Occipital lobe (tissue), 2 donors: ENCODE results near the gene CACNG7. TPM values are rescaled to one million over a fixed set of nuclear protein-coding genes. Genes with fewer than 3 reads are reported as not detected.
A peak's percentile ranks its signal among the peaks of the same experiment; 100 is the strongest.

Experiments
- DNase-seq: peaks from one replicate; lab custom pipeline; 2025; lab: John Stamatoyannopoulos, UW
- total RNA-seq: library from RNA; depleted of rRNA; stranded (reverse); fragments of >200 nt; gene quantifications from one replicate; pipeline ENCODE4 v1.2.3, GENCODE V29; 2014

CACNG7 gene
- total RNA-seq, 1 donor from 2014 or later = 10.9 TPM

DNA sequence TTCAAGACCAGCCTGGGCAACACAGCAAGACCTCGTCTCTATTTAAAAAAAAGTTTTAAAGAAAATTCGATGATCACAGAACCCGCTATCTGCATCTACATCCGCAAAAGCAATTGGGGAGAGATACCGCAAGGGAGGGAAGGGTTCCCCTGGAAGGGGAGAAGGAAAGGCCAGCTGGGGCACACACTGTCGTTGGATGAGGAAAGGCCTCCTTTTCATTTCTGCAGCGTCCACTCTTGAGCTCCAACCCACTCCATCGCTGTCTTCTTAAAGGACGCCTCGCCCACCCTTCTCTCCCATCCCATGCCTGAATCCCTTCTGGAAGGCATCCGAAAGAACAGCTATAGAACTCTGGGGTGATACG lies 30.3 kb upstream of the CACNG7 start:
- no peak for DNase-seq

DNA sequence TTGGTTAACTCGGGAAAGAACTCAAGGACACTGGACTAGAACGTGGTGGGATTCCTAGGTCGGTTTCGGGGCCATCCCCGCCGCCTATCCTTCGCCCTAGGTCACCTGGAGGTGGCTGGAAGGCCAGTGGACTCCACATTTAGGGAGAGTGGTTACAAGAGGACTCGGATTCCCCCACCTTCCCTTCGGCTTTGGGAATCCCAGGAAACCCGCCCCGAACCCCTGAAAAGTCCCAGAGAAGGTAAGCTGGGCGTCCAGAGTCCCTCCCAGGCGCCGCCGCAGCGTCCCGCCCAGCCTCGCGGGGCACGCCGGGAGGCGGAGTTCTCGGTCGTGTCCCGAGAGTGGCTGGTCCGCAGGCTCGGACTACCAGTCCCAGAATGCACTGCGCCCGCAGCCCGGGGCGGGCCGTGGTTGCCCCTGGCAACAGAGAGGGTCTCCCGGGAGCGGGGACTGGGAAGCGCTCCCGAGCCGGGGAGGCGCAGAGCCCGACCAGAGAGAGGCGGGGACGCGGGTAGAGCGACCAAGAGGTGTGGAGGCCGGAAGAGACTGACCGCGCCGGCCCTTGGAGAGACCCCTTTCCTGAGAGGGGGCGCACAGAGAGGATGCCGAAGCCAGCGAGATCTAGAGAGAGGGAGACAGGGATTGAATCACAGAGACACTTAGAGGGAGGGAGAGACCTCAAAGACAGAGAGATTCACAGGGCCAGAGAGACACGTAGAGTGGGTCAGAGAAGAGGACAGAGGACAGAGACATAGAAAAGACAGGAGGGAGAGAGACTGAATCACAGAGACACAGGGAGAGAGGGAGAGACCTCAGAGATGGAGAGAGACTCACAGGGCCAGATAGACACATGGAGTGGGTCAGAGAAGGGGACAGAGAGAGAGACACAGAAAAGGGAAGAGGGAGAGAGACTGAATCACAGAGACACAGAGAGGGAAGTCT lies 29.7 kb upstream of the CACNG7 start:
- DNase-seq = peak; percentile 92

DNA sequence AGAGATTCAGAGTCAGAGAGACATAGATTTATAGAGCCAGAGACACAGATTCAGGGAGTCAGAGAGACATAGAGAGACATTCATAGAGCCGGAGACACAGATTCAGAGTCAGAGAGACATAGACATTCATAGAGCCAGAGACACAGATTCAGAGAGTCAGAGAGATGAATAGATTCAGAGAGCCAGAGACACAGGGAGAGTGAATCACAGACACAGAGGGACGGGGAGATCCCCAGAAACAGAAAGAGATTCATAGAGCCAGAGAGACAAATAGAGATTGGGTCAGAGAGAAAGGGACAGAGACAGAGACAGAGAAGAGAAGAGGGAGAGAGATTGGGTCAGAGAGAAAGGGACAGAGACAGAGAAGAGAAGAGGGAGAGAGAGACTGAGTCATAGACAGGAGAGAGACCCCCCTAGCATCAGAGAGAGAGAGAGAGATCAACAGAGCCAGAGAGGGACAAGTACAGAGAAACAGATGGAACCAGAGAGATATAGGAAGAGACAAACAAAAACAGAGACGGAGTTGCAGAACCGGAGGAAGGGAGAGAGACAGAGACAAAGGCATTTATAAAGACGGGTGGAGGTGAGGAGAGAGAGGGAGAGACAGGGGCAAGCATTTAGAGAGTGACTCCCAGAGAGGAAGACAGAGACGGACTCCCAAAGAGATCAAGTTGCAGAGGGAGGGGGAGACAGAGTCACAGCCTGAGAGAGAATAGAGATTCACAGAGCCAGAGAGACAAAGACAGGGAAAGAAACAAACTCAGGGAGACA lies 28.2 kb upstream of the CACNG7 start:
- no peak for DNase-seq

DNA sequence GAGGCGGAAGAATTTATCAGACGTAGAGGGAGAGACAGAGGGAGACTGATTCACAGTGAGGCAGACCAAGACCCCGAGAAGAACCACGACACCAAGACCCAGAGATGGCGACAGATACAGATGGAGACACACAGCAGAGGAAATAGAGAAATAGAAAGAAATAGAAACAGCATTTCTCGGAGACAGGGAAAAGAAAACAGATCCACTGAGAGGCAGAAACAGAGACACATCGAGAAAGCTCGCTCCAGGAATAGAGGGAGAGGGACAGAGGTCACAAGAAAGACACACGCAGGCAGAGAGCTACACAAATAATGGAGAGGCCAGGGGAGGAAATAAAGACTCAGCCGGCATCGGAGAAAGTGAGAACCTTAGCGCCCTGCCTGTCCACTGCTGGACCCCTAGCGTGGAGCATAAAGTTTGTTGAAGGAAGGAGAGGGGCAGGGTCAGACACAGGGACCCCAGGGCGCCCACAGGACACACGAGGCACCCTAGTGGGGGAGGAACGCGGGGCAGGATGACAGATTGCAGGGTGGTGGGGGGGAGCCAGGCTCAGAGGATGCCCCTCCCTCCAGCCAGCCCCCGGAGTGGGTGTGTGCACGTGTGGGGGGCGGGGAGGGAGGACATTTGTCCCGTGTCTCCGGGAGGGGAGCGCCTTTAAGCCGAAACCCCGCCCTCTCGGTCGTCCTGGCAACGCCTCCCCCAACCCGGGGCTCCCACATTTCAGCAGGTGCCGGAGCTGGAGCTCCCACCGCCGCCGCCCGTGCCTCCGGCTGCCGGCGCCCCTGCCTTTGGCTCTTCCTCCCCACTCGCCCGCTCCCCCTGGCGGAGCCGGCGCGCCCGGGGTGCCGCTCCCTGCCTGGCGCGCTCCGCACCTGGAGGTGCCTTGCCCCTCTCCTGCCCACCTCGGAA lies 27.3 kb upstream of the CACNG7 start, which contains the start of gene PRKCG:
Gene PRKCG, plus strand, starts transcription at position 716 of the 909 bp plus-strand sequence. CDS start 298 bp downstream, outside the sequence.
- peak; percentile 21 for DNase-seq

DNA sequence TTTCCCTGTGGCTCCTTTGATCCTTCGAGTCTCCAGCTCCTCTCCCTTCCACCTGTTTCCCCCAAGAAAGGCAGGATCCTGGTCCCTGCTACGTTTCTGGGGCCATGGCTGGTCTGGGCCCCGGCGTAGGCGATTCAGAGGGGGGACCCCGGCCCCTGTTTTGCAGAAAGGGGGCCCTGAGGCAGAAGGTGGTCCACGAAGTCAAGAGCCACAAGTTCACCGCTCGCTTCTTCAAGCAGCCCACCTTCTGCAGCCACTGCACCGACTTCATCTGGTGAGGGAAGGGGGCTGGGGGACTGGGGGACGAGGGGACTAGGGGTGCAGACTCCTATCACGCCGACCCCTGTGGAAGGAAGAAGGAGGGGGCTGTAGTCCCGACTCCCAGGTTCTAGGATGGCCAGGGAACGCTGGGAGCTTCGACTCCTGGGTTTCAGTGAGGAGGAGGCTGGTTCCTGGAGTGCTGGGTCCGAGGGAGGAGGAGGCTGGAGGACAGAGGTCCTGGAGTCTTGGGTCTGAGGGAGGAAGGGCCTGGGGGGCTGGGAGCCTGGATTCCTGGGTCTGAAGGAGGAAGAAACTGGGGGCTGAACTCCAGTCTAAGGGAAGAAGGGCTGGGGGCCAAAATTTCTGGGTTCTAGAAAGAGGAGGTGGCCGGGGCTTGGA lies 26.6 kb upstream of the CACNG7 start:
- no peak for DNase-seq

DNA sequence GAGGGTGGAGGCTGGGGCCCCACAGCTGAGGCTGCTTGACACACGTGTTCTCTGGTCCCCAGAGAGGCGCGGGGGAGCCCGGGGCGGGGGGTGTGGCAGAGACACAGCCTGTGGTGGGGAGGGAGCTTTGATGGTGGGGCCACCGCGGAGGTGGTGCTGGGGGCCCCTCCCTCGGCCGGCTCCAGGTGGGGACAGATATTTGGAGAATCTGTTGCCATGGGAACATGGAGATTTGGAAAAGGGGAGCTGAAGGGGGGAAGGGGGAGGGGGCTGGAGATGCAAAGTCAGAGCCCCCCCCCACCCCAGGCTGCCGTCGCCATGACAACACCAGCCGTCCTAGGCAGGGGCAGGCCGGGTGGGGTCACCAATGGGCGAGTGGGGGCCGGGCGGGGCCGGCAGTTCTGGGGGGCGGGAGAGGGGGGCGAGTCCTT lies 25.8 kb upstream of the CACNG7 start:
- no peak for DNase-seq

DNA sequence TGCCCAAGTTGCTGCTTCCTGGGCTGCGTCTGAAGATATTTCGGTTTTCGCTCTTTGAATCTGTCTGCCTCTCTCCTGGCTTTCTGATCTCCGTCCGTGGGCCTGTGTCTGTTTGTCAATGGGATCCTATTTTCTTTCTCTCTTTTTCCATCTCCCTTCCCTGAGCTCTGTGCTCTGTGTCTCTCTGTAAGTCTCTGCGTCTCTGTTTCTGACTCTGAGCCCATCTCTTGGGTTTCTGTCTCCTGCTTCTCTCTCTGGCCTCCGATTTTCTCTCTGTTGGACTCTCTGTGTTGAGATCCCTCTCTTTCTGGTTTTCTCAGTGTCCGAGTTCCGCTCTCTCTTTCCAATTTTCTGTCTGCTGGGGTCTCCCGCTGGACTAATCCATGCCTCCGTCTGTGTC lies 25.3 kb upstream of the CACNG7 start:
- no peak for DNase-seq

DNA sequence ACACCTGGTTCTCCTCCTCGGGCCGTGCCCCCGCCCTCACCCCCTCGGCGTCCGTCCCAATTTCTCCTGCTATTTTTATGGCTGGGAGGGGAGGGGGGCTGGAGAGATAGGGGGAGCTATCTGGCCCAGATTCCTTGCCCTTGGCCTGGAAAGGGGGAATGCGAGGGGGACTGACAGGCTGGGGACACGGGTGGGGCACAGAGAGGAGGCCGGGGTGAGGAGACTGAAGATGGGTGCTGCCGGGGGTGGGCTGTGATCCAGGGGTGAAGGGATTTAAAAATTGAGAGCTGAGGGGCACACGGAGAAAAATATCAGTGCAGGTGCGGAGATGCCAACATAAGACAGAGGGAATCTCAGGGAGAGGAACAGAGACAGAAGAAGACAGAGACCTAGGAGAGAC lies 24.8 kb upstream of the CACNG7 start:
- no peak for DNase-seq

DNA sequence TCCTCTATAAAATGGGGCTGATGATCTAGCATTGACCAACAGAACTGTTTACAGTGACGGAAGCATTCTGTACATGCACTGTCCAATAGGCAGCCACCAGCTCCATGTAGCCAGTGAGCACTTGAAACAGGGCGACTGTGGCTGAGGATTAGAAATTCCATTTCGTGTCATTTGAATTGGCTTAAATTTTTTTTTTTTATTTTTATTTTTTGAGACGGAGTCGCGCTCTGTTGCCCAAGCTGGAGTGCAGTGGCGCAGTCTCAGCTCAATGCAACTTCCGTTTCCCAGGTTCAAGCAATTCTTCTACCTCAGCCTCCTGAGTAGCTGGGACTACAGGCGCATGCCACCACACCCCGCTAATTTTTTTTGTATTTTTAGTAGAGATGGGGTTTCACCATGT lies 24.0 kb upstream of the CACNG7 start:
- no peak for DNase-seq

DNA sequence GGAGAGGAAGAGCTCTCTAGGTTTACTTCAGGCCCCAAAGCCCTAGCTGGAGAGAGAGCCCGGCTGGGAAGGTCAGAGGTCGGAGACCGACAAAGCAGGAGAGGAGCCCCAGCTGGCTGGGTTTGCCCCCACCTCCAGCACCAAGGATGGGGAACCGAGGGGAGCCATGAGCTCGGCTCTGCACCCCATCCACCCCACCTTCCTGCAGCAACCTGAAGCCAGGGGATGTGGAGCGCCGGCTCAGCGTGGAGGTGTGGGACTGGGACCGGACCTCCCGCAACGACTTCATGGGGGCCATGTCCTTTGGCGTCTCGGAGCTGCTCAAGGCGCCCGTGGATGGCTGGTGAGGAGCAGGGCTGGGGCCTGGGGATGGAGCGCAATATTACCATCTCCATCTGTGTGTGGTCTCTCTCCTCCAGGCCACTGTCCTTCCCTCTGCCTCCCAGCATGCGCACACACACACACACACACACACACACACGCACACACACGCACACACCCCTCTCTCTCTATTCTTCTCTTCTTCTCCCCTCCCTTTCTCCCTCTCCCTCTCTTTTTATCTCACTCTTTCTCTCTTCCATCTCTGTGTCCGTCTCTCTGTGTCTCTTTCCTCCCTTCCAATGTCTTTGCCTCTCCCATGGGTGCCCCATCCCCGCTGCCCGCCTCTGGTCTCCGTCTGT lies 16.6 kb upstream of the CACNG7 start:
- DNase-seq = no peak

DNA sequence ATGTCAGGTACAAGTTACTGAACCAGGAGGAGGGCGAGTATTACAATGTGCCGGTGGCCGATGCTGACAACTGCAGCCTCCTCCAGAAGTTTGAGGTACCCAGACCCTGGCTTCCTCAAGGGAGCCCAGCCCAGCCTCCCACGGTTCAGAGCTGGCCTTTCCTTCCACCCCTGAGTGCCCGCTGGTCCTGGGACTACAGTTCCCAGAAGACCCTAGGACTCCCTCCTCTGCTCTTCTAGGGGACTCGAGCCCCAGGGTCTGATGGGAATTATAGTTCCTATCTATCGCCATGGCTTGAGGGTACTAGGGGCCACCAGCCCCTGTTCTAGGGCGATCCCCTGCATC lies 16.1 kb upstream of the CACNG7 start:
- DNase-seq = no peak

DNA sequence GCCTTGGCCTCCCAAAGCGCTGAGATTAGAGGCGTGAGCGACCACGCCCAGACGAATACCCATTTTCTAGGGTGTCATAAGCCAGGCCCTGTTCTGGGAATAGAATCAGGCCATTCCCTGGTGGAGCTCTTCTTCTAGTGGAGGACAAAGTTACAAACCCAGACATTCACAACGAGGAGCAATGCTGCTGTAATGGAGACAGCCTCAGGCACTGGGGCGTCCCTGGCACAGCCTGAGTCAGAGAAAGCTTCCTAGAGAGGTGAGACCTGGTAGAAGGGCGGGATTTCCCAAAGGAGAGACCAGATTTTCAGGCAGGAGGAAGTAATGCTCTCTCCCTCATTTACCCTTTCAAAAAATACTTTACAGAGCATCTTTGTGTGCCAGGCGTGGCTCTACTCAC lies 14.4 kb upstream of the CACNG7 start:
- no peak for DNase-seq

DNA sequence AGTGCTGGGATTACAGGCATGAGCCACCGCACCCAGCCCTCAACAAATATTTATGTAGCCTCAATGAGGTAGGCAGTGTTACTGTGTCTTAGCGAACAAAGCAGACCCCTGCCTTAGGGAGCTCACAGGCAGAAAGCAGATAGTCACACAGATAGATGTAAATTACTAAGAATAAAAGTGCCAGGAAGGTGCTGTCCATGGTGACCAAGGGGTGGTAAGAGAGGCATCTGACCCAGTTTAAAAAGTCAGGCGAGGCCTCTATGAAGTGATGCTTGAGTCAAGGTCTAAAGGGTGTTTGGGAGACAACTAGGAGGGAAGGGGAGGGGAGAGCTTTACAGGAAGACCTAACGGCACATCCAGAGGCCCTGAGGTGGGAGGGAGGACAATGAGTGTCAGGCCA lies 12.4 kb upstream of the CACNG7 start:
- no peak for DNase-seq

DNA sequence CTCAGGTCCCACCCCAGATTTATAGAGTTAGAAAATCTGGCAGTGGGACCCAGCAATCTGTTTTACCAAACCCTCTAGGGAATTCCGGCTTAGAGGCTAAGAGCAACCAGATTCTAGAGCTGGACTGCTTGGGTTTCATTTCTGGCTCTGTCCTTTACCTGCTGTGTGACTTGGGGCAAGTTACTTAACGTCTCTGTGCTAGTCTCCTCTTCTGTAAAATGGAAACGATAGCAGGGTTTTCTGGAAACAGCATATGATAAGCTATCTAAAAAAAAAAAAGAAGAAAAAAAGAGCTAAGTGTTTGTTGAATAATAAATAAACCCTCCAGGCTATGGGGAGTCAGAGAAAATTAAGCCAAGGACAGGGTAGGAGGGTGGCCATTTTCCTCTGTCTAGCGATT lies 11.6 kb upstream of the CACNG7 start:
- no peak for DNase-seq

DNA sequence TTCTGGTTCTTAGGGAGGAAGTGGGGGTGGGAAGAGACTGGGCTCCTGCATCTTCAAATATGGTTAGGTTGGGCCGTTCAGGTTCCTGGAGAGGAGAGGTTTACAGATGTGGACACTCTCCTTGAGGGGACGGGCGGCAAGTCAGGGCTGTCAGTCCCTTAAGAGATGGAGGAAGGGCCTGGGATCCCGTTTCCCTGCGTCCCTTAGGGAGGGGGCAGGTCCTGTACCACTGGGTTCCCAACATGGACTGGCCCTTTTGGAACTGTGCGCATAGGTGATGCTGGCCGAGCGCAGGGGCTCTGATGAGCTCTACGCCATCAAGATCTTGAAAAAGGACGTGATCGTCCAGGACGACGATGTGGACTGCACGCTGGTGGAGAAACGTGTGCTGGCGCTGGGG lies 10.9 kb upstream of the CACNG7 start:
- no peak for DNase-seq

DNA sequence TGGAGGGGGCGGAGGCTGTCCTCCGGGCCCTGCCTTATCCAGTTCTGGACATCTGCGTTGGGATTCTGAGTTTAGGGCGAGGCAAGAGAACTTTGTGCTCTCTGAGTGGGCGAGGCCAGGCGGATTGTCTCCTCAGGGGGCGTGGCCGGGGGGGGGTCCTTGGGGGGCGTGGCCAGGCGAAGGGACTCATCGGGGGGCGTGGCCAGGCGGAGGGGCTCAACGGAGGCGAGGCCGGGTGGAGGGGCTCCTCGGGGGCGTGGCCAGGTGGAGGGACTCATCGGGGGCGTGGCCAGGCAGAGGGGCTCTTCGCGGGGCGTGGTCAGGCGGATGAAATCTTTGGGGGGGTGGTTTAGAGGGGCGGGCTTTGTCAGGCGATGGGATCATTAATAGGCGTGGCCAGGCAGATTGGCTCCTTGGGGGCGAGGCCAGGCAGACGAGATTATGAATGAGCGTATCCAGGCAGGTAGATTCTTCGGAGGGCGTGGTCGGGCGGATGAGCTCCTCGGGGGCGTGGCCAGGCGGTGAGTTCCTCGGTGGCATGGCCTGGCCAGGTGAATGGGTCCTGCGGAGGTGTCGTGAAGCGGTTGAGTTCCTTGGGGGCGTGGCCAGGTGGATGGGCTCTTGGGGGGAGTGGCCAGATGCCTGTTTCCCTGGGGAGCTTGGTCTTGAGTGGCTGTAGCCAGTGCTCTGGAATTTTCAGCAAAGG lies 10.3 kb upstream of the CACNG7 start:
- DNase-seq = no peak

DNA sequence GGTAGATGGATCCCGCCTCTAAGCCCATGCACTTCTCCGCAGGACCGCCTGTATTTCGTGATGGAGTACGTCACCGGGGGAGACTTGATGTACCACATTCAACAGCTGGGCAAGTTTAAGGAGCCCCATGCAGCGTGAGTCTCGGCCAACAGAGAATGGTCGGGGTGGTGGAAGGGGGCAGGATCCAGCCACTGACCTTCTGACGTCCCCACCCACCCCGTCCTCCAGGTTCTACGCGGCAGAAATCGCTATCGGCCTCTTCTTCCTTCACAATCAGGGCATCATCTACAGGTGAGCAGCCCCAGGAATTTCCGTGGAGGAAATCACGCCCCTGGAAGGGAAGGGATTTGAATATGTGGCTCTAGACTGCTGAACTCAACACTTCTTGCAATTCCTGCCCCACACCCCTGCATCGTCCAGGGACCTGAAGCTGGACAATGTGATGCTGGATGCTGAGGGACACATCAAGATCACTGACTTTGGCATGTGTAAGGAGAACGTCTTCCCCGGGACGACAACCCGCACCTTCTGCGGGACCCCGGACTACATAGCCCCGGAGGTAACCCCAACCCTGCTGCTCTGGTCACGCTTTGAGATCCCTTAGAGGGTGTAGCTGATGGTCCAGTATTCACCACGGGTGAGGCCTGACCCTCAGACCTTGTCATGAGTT lies 8.8 kb upstream of the CACNG7 start:
- no peak for DNase-seq

DNA sequence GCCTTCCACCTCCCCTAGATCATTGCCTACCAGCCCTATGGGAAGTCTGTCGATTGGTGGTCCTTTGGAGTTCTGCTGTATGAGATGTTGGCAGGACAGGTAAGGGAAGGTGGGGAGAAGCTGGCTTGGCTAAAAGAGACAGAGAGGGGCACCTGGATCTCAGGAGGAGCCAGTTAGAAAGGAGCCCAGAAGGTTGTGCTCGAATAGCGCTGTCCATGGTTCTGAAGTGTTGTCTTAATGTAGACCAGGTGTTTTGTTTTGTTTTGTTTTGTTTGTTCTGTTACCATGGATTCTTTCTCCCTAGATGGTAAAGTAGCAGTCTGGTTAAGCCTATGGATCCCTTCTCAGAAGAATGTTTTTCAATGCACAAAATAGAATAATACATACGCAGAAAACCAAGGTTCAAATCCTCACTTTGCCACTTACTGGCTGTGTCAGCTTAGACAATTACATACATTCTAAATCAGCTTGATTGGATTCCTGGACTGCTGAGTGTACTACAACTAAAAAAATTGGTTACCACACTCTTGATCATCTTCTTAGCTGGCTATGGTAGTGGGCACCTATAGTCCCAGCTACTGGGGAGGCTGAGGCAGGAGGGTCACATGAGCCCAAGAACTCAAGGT lies 5.9 kb upstream of the CACNG7 start:
- DNase-seq = no peak

DNA sequence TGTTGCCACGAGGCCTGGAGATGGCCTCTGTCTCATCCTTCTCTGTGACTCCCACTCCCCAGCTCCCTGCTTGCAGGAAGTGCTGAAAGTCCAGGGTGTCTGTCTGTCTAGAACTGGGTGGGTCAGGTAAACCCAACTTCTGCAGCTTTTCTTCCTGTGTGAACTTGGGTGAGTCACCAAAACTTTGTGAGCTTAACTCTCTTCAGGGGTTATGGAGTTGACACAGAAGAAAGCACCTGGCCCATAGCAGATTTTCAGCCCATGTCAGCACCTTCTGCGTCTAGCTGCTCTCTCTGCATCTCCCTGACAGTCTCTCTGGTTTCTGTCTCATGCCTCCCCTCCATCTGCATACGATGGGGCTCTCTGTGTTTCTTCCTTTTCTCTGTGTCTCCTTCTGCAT lies 4.2 kb upstream of the CACNG7 start:
- DNase-seq = no peak
